Stomach (tissue), 9 donors: ENCODE data around the gene RAB20. TPM values are rescaled to one million over a fixed set of nuclear protein-coding genes. Genes with fewer than 3 reads are reported as not detected.
A peak's percentile ranks its signal among the peaks of the same experiment; 100 is the strongest.

ENCODE experiments used
- DNase-seq, 2 donors: peaks; one replicate each; pipeline versions ENCODE4 v3.0.0 to v3.0.0-alpha.2; 2013 to 2019
- H3K27ac ChIP-seq, 5 donors: fragments of 200-600 bp in 4 of 5; sonication (generic) in 4 of 5; one replicate each; pipeline ENCODE4 v1.5.1; 2013 to 2019; ENCODE audit warnings: mild to moderate bottlenecking in 1 of 5, moderate library complexity in 1 of 5
- H3K27me3 ChIP-seq, 3 donors: fragments of 200-600 bp; sonication (generic); one replicate each; pipeline ENCODE4 v1.5.1; 2017 to 2019; ENCODE audit warnings: mixed run types in 1 of 3
- H3K36me3 ChIP-seq, 4 donors: fragments of 200-600 bp; sonication (generic); 1 replicate in 3 of 4; 2 replicates in 1 of 4; pipeline ENCODE4 v1.5.1; 2016 to 2019
- H3K4me1 ChIP-seq, 4 donors: fragments of 200-600 bp; sonication (generic); one replicate each; pipeline ENCODE4 v1.5.1; 2016 to 2019
- H3K4me3 ChIP-seq, 4 donors: fragments of 200-600 bp; sonication (generic) in 3 of 4; one replicate each; pipeline ENCODE4 v1.5.1; 2016 to 2019; ENCODE audit warnings: mild to moderate bottlenecking in 1 of 4
- H3K9me3 ChIP-seq, 4 donors: fragments of 200-600 bp; sonication (generic); one replicate each; pipeline ENCODE4 v1.5.1; 2016 to 2019
- CTCF ChIP-seq, 7 experiments: fragments of 450-650 bp in 4 of 7; fragments of 200-600 bp in 3 of 7; sonication (generic) in 3 of 7; IDR thresholded peaks; one replicate each; pipeline ENCODE4 v1.5.1; 2016 to 2019; ENCODE audit warnings: antibody characterized with exemption in 7 of 7, control low read depth in 2 of 7, mild to moderate bottlenecking in 1 of 7
- EP300 ChIP-seq: sonication (generic); formaldehyde crosslinking; IDR thresholded peaks from one replicate; pipeline ENCODE4 v1.6.1; 2017; ENCODE audit warnings: antibody characterized with exemption
- POLR2A ChIP-seq, 4 donors: fragments of 450-650 bp; IDR thresholded peaks; one replicate each; pipeline ENCODE4 v1.6.1; 2016; ENCODE audit warnings: antibody characterized with exemption in 4 of 4, control low read depth in 2 of 4, mild to moderate bottlenecking in 1 of 4, moderate library complexity in 1 of 4
- POLR2AphosphoS5 ChIP-seq, 3 donors: sonication (generic); formaldehyde crosslinking; IDR thresholded peaks; one replicate each; pipeline ENCODE4 v1.6.1; 2016; ENCODE audit warnings: antibody characterized with exemption in 3 of 3
- WGBS, 5 donors: extraction: QIAGEN DNeasy Blood & Tissue Kit in 3 of 5; methylation state at CpG; one replicate each; pipeline versions ENCODE4 v1.1.5 to v1.1.7; 2013 to 2018; 5-methylcytosine and 5-hydroxymethylcytosine counted together
- intact Hi-C: fragments of 100-400 bp; cut with DNase I; formaldehyde crosslinking; loops from one replicate; pipeline ENCODE4 v1.15.1; 2023; ENCODE audit warnings: low total_unique reads
- polyA plus RNA-seq, 3 donors: library from polyadenylated mRNA; stranded (reverse); fragments of 200-250 nt; gene quantifications; one replicate each; pipeline ENCODE4 v1.2.3, GENCODE V29; 2013
- total RNA-seq, 5 donors: library from RNA; depleted of rRNA; stranded (reverse); fragments of >200 nt; gene quantifications; one replicate each; pipeline versions ENCODE4 v1.1.0 to v1.2.3, GENCODE V29; 2014 to 2016
- donor health status: healthy with polysubstance abuse.
- donor health status: Bipolar disorder and iron deficiency.
- donor health status: healthy.

RAB20 gene
- total and polyA plus RNA-seq, 8 donors = 11.7 to 44.6 (median 29.5) TPM

- no peak for DNase-seq
- TF ChIP-seq POLR2AphosphoS5 (IDR thresholded peaks at IDR 0.05) (no peak), EP300 (no peak)
- Histone ChIP-seq H3K36me3 (peaks cover 9 to 82% (median 66%) of the 10 kb centered on the region in 4 donors), H3K9me3 (no peaks in the 10 kb centered on the region), H3K4me3 (no peak overlapping the region), H3K4me1 (peaks cover 0 to 12% (median 4%) of the 10 kb centered on the region in 4 donors), H3K27me3 (no peaks in the 10 kb centered on the region), H3K27ac (peak overlapping the region in 3 of 5 donors; percentile 8 to 73 (median 10))
- intact Hi-C loops = no loop called here
- 69 to 89% (median 83%) methylated on average over 4 of the region's 4 CpGs for WGBS, 5 donors
Observed at GRCh38 chr13:110477706-110478245, 83.7 kb downstream of the RAB20 start.

- DNase-seq = no peak
- H3K27ac ChIP-seq = no peak overlapping the region
- intact Hi-C loops = no loop called here
- H3K36me3 ChIP-seq = peaks cover 9 to 86% (median 66%) of the 10 kb centered on the region in 4 donors
- peaks cover 0 to 17% (median 4%) of the 10 kb centered on the region in 4 donors for H3K4me1 ChIP-seq
- H3K9me3 ChIP-seq = no peaks in the 10 kb centered on the region
- no peaks in the 10 kb centered on the region for H3K27me3 ChIP-seq
- H3K4me3 ChIP-seq = no peak overlapping the region
- 86 to 94% (median 90%) methylated on average over 10 to 12 of the region's 12 CpGs for WGBS, 5 donors
- TF ChIP-seq POLR2A (IDR thresholded peaks at IDR 0.05) (no peak), CTCF (IDR thresholded peaks at IDR 0.05) (no peak), EP300 (no peak), POLR2AphosphoS5 (IDR thresholded peaks at IDR 0.05) (no peak)
Observed at GRCh38 chr13:110476220-110476617, 85.3 kb downstream of the RAB20 start.

DNA sequence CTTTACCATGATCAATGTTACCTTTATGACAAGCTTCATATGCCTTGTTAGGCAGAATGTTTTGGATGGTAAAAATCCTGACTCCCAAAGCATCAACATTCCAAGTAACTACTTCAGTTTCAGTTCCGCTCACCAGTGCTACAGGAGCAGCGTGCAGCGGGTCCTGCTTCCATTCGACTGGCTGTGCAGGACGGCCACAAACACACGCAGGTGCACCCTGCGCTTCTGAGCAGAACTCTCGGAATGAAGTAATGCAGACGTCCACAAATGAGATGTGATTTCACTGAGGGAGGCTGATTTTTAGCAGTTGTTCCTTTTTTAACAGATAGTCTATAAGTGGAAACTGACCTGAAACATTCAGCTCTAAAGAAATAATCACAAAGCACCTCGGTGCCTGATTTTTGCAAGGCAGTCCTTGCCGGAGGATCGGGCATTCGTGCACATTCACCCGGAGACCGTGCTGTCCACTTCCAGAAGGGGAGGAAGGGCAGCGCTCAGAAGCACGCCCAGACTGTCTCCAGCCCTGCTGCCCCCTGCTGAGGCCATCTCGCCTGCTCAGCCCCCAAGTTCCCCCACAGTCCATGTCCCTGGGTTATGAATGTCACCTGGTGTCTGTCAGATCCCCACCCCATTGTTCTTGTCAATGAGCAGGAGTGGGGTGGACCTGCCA, 85.8 kb downstream of the RAB20 start:
- peaks cover 0 to 19% (median 4%) of the 10 kb centered on the region in 4 donors for H3K4me1 ChIP-seq
- no peak overlapping the region for H3K4me3 ChIP-seq
- intact Hi-C loops = no loop called here
- H3K27ac ChIP-seq = no peak overlapping the region
- H3K36me3 ChIP-seq = peaks cover 9 to 90% (median 68%) of the 10 kb centered on the region in 4 donors
- 89 to 93% (median 90%) methylated on average over 15 to 18 of the region's 18 CpGs for WGBS, 5 donors
- no peaks in the 10 kb centered on the region for H3K27me3 ChIP-seq
- H3K9me3 ChIP-seq = no peaks in the 10 kb centered on the region
- no peak for DNase-seq
- TF ChIP-seq EP300 (no peak), CTCF (IDR thresholded peaks at IDR 0.05) (no peak), POLR2AphosphoS5 (IDR thresholded peaks at IDR 0.05) (no peak), POLR2A (IDR thresholded peaks at IDR 0.05) (no peak)

GRCh38 chr13:110475117-110475516, 86.4 kb downstream of the RAB20 start:
- H3K36me3 ChIP-seq = peaks cover 14 to 90% (median 67%) of the 10 kb centered on the region in 4 donors
- intact Hi-C loops = no loop called here

More at GRCh38 chr13:110475117-110475516, 86.4 kb downstream of the RAB20 start:
- Histone ChIP-seq H3K4me1 (peaks cover 0 to 19% (median 4%) of the 10 kb centered on the region in 4 donors), H3K4me3 (no peak overlapping the region), H3K27me3 (no peaks in the 10 kb centered on the region), H3K9me3 (no peaks in the 10 kb centered on the region), H3K27ac (no peak overlapping the region)
- DNase-seq = no peak
- TF ChIP-seq EP300 (no peak), CTCF (IDR thresholded peaks at IDR 0.05) (no peak), POLR2A (IDR thresholded peaks at IDR 0.05) (no peak), POLR2AphosphoS5 (IDR thresholded peaks at IDR 0.05) (no peak)
- WGBS, 5 donors = 72 to 82% (median 79%) methylated on average over 9 of the region's 9 CpGs
